ENCODE data around the gene DEPDC1B.
"Not testable (repeated sequence)": the region's sequence is repeated elsewhere in the genome, so short reads cannot be mapped to it uniquely, and the experiment has no call there.

The DEPDC1B gene, protein sequence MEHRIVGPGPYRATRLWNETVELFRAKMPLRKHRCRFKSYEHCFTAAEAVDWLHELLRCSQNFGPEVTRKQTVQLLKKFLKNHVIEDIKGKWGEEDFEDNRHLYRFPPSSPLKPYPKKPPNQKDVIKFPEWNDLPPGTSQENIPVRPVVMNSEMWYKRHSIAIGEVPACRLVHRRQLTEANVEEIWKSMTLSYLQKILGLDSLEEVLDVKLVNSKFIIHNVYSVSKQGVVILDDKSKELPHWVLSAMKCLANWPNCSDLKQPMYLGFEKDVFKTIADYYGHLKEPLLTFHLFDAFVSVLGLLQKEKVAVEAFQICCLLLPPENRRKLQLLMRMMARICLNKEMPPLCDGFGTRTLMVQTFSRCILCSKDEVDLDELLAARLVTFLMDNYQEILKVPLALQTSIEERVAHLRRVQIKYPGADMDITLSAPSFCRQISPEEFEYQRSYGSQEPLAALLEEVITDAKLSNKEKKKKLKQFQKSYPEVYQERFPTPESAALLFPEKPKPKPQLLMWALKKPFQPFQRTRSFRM

DNA sequence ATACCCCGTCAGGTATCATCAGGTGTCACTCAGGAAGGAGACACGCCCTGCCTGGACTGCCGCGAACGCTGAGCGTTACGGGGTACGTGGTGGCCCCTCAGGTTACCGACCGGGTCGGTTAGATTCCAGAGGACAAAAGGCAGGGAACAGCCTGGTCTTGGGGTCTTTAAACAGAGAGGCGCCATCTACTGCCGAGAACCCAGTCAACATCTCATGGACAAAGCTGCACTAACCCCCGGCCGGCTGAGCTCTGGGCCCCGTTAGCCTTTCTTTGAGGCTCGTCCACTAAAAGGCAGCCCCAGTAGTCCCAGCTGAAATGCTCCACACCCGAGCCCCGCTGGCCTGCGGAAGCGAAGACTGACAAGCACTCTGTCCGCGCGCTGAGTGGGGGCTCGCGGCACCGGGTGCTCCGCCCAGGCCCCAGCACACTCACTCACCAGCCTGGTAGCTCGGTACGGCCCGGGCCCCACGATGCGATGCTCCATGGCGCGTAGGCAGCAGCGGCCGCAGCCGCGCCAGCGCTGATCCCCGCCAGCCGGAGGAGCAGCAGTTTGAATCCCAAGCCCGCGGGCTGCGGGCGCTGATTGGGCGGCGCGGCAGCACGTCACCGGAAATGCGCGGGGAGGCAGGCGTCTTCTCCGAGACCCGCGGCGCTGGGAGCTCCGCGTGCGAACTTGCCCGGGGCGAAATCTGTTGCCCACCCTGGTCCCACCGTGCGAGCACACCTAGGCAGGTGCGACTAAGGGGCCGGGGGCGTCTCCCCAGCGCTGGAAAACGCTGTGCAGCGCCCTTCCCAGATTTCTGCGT is at the start of gene DEPDC1B:
TSS of gene DEPDC1B (minus strand) at position 558 of the 807 bp plus-strand sequence. CDS start at position 485, 73 bp downstream.
- intact Hi-C loops (cut with DNase I), result loop anchor here (10.0 kb wide), 1 partner anchor 145 kb away; the partner anchor contains the start of gene ELOVL7
- peak; percentile 80 to 98 (median 89) for DNase-seq

DNA sequence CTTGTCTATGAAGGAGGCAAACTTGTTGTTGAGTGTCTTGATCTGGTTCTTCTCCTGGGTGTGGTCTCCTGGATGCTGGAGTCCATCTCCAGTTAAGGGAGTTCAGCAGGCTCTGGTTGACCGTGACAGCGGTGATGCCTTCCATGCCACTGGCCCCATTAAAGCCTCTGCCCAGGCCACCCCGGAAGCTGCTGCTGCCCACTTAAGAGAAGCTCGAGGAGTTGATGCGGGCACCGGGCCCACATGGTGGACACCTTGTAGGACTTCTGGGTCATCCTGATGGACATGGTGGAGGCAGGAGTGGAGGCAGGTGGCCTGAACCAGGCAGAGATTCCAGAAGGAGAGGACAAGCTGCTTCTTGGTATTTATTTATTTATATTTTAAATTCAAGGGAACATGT is 44.7 kb upstream of the DEPDC1B start:
- intact Hi-C loops (cut with DNase I), result no loop called here
- peak in 1 of 10 donors; percentile 69 for DNase-seq

DNA sequence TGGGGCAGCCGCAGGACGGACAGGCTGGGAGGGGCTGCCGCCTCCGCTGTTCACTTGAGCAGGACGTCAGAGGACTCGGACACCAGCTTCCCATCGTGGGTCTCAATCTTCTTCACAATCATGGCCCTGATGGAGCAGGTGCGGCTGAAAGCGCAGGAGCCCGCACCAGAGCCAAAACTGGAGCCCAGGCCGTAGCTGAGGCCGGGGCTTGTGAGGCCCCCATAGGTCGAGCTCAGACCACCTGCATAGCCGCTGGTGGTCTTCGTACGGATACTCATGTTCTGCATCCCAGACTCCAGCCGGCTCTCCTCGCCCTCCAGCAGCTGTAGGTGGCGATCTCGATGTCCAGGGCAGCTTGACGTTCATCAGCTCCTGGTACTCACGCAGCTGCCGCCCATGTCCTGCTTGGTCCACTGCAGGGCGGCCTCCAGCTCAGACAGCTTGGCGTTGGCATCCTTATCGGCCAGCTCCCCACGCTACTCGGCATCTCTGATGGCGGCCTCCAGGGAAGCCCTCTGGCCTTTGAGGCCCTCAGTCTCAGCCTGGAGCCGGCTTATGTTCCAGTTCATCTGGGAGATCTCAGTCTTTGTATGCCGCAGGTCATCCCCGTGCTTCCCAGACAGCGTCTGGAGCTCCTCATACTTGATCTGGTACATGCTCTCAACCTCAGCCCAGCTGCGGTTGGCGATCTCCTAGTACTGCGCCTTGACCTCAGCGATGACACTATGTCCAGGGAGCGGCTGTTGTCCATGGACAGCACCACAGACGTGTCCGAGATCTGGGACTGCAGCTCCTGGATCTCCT is 43.7 kb upstream of the DEPDC1B start:
- intact Hi-C loops (cut with DNase I), result no loop called here

DNA sequence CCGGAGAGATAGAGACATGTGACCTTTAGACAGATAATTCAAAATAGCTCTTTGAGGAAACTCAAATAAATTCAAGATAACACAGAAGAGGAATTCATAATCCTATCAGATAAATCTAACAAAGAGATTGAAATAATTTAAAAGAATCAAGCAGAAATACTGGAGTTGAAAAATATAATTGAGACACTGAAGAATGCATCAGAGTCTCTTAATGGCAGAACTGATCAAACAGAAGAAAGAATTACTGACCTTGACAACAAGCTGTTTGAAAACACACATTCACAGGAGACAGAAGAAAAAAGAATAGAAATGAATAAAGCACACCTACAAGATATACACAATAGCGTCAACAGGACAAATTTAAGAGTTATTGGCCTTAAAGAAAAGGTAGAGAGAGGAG is 40.4 kb upstream of the DEPDC1B start:
- intact Hi-C loops (cut with DNase I), result no loop called here
- no peak for DNase-seq

More for the DNA sequence above, 43.7 kb upstream of the DEPDC1B start:
- DNase-seq, result peak in 2 of 10 donors; percentile 59 to 60

DNA sequence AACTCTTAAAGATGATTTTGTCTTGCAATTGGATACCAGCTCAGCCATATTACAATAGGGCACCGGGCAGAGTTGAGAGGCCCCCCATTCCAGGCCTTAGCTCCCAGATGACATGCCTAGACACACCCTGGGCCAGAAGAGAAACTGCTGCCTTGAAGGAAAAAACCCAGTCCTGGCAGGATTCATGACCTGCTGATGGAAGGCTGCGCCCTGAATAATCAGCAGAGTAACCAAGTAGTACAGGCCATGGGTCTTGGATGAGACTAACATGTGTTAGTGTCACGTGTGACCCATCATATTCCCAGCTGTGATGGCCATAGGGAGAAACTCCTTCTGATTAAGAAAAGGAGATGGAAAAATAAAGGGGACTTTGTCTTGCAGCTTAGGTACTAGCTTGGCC is 39.0 kb upstream of the DEPDC1B start:
- DNase-seq, result no peak
- intact Hi-C loops (cut with DNase I), result no loop called here

DNA sequence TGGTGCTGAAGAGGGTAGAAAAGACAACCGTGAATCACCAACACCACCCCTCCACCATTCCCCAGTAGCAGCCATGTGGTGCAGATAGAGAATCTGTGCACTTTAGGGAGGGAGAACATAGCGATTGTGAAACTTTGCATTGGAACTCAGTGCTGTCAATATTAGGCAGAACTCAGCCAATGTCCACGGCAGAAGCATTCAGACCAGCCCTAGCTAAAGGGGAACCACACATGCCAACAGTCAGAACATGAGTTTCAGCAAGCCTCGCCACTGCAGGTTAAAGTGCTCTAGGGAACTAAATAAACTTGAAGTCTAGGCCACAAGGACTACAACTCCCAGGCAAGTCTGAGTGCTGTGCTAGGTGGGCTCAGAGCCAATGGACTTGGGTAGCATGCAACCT is 38.5 kb upstream of the DEPDC1B start:
- DNase-seq, result no peak

DNA sequence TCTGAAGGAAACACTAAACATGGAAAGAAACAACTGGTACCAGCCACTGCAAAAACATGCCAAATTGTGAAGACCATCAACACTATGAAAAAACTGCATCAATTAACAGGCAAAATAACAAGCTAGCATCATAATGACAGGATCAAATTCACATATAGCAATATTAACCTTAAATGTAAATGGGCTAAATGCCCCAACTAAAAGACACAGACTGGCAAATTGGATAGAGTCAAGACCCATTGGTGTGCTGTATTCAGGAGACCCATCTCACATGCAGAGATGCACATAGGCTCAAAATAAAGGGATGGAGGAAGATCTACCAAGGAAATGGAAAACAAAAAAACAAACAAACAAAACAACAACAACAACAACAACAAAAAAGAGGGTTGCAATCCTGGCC is 30.9 kb upstream of the DEPDC1B start:
- DNase-seq; intact Hi-C loops (cut with DNase I): not testable (repeated sequence)

More for the DNA sequence above, 38.5 kb upstream of the DEPDC1B start:
- intact Hi-C loops (cut with DNase I), result no loop called here

DNA sequence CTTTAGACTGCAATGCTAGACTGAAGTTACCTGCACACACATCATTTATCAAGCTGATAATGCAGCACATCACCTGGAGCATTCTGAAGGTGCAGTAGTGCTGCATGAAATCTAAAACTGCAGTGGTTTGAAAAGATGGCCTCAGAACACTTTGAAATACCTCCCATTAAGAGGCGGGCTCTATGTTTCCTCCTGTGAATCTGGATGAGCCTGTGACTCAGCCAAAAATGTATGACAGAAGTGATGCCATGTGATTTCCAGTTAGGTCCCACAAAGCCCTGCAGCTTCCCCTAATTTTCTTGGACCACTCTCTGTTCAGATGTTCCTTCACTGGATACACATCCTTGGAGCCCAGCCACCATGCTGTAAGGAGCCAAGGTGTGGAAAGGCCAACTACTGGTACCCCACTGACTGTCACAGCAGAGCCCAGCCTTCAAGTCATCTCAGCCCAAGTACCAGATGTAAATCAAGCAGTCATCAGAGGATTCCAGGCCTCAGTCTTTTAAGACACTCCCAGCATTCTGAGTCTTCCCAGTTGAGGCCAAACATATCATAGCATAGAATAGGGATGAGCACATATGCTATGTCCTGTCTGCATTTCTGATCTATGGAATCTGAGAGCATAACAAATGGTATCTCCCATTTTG is 27.2 kb upstream of the DEPDC1B start:
- DNase-seq, result no peak
- intact Hi-C loops (cut with DNase I), result no loop called here

DNA sequence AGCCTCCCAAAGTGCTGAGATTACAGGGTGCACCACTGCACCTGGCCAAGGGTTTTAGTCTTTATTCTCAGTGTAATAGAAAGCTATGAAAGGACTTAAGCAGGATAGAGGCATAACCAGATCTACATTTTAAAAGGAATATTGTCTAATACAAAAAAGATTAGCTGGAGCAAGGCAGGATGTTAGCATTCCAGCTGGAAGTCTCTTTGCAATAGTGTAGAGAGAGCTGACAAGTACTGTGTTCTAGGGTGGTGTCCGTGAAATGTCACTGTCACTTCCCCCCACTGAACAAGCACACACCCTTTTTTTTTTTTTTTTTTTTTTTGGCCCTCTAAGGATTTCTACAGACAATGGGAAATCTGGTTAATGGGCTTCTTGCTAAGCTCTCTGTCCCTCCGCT is 24.2 kb upstream of the DEPDC1B start:
- intact Hi-C loops (cut with DNase I), result no loop called here
- DNase-seq, result no peak

DNA sequence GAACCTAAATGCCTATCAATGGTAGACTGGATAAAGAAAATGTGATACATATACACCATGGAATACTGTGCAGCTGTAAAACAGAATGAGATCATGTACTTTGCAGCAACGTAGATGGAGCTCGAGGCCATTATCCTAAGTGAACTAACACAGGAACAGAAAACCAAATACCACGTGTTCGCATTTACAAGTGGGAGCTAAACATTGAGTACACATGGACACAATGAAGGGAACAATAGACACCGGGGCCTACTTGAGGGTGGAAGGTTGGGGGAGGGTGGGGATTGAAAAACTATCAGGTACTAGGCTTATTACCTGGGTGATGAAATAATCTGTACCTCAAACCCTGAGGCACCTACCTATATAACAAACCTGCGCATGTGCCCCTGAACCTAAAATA is 22.4 kb upstream of the DEPDC1B start:
- DNase-seq, result no peak
- intact Hi-C loops (cut with DNase I), result no loop called here

DNA sequence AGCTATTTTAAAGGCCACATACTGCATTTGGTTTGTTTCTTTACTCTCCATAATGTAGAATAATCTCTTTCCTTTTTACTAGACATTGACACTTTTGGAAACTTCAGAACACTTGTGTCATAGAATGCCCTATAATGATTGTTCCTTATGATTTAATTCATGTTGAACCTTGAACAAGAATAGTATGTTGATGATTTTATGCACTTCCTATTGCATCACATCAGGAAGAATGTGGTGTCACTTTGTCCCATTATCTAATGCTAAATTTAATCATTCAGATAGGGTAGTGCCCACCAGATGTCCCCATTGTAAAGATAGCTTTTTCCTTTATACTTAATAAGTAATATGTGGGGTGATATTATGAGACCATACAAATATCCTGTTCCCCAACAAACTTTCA is 19.4 kb upstream of the DEPDC1B start:
- DNase-seq, result no peak
- intact Hi-C loops (cut with DNase I), result no loop called here

DNA sequence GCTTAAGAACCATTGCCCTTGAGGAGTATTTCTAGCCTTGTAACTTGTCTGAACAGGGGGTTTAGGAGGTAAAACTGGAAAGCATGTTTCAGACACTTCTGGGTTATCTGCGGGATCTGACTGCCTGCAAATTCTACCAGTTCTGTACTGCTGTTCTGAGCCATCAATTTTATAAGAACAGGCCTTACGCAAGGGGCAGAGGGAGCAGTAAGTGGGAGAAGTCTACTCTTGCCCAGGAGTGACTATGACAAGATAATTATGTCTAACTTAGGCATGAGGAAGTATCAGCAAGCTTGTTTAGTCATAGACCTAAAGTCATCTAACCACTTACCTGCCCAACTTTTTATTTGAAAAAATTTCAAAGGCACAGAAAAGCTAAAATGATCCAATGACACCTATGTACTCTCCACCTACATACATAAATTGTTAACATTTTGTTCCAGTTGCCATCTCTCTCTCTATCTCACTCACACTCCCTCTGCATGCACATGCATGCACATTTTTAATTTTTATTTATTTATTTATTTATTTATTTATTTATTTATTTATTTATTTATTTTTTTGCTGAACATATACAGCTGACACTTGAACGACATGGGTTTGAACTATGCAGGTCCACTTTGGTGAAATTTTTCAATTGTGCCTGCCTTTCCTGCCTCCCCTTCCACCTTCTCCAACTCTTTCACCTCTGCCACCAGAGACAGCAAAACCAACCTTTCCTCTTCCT is 18.4 kb upstream of the DEPDC1B start:
- DNase-seq, result no peak
- intact Hi-C loops (cut with DNase I), result no loop called here

DNA sequence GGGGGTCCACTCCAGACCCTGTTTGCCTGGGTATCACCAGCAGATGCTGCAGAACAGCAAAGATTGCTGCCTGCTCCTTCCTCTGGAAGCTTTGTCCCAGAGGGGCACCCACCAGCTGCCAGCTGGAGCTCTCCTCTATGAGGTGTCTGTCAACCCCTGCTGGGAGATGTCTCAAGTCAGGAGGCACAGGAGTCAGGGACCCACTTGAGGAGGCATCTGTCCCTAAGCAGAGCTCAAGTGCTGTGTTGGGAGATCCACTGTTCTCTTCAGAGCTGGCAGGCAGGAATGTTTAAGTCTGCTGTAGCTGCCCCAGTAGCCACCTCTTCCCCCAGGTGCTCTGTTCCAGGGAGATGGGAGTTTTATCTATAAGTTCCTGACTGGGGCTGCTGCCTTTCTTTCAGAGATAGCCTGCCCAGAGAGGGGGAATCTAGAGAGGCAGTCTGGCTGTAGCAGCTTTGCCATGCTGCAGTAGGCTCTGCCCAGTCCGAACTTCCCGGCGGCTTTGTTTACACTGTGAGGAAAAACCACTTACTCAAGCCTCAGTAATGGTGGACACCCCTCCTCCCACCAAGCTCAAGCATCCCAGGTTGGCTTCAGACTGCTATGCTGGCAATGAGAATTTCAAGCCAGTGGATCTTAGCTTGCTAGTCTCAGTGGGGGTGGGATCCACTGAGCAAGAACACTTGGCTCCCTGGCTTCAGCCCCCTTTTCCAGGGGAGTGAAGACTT is 15.4 kb upstream of the DEPDC1B start:
- intact Hi-C loops (cut with DNase I), result not testable (repeated sequence)

DNA sequence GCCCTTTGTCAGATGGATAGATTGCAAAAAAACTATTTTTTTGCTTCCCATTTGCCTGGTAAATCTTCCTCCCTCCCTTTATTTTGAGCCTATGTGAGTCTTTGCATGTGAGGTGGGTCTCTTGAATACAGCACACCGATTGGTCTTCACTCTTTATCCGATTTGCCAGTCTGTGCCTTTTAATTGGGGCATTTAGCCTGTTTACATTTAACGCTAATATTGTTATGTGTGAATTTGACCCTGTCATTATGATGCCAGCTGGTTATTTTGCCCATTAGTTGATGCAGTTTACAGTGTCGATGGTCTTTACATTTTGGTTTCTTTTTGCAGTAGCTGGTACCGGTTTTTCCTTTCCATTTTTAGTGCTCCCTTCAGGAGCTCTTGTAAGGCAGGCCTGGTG is 13.0 kb upstream of the DEPDC1B start:
- intact Hi-C loops (cut with DNase I), result no loop called here
- DNase-seq, result no peak

More for the DNA sequence above, 15.4 kb upstream of the DEPDC1B start:
- DNase-seq, result peak in 1 of 10 donors; percentile 68

DNA sequence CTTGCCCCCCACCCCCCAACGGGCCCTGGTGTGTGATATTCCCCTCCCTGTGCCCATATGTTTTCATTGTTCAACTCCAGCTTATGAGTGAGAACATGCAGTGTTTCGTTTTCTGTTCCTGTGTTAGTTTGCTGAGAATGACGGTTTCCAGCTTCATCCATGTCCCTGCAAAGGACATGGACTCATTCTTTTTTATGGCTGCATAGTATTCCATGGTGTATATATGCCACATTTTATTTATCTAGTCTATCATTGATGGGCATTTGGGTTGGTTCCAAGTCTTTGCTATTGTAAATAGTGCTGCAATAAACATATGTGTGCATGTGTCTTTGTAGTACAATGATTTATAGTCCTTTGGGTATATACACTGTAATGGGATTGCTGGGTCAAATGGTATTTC is 11.9 kb upstream of the DEPDC1B start:
- intact Hi-C loops (cut with DNase I); DNase-seq: not testable (repeated sequence)

DNA sequence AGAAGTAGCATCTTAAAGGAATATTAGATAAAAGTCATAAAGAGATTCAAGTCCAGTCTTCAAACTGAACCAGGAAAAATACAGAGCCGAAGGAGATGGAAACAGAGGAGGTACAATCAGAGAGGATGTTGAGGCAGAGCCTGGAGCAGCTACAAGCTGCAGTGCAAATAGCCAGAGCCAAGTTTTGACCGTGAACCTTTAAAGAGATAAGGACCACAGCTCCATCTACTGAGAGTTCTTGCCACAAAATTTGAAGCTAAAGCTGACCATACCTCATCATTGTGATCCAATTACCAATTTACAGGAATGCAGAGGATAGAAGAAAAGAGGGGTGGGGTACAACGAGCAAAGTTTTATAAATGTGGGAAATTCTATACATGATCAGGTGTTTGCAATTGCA is 10.4 kb upstream of the DEPDC1B start:
- no peak for DNase-seq

DNA sequence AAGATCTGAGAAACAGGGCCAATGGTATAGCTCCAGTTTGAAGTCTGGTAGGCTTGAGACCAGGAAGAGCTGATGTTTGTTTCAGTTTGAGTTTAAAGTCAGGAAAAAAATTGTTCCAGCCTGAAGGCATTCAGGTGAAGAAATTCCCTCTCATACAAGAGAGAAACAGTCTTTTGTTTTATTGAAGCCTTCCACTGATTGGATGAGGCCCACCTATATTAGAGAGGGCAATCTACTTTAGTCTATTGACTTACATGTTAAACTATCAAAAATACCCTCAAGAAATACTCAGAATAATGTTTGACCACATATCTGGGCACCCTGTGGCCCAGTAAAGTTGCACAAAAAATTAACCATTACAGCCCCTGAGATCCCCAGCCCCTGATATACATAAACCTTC is 5.2 kb upstream of the DEPDC1B start:
- intact Hi-C loops (cut with DNase I), result loop anchor here (10.0 kb wide), 1 partner anchor 140 kb away; the partner anchor contains the start of gene ELOVL7
- DNase-seq, result no peak

More for the DNA sequence above, 10.4 kb upstream of the DEPDC1B start:
- intact Hi-C loops (cut with DNase I), result no loop called here

DNA sequence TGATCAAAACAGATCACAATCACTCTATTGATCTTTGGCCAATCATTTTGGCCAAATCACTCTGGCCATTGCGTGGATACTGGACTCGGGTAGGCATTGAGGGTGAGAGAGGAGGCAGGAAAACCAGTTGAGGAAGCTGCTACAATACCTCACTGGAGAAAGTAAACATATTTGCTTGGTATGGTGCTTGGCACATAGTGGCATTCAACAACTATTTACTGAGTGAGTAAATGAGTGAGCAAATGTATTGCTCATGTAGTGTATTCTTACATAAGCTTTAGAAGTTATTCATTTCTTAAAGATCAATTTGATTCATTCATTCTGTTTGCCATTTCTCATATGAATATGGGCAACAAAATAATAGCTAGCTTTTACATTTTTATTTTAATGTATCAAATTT is 4.0 kb upstream of the DEPDC1B start:
- intact Hi-C loops (cut with DNase I), result loop anchor here (10.0 kb wide), 1 partner anchor 141 kb away; the partner anchor contains the start of gene ELOVL7

More for the DNA sequence above, 4.0 kb upstream of the DEPDC1B start:
- no peak for DNase-seq
